Ovary (tissue), 3 donors: ENCODE results near the gene TES.

ENCODE experiments used
- POLR2A ChIP-seq: fragments of 450-650 bp; IDR thresholded peaks from one replicate; pipeline ENCODE4 v1.6.1; 2017; ENCODE audit warnings: antibody characterized with exemption, mild to moderate bottlenecking, moderate library complexity
- TF ChIP-seq, protein P1 (sequence below), 3 donors: fragments of 450-650 bp in 2 of 3; fragments of 200-600 bp in 1 of 3; IDR thresholded peaks; one replicate each; pipeline versions ENCODE4 v1.5.1 to v1.8.0; 2016 to 2022; ENCODE audit warnings: antibody characterized with exemption in 3 of 3, mild to moderate bottlenecking in 1 of 3
- donor health status: DM: no; HTN: no; CAD: no.

GRCh38 chr7:116280803-116281202 lies 70.5 kb downstream of the TES start:
- TF ChIP-seq, protein P1, sequence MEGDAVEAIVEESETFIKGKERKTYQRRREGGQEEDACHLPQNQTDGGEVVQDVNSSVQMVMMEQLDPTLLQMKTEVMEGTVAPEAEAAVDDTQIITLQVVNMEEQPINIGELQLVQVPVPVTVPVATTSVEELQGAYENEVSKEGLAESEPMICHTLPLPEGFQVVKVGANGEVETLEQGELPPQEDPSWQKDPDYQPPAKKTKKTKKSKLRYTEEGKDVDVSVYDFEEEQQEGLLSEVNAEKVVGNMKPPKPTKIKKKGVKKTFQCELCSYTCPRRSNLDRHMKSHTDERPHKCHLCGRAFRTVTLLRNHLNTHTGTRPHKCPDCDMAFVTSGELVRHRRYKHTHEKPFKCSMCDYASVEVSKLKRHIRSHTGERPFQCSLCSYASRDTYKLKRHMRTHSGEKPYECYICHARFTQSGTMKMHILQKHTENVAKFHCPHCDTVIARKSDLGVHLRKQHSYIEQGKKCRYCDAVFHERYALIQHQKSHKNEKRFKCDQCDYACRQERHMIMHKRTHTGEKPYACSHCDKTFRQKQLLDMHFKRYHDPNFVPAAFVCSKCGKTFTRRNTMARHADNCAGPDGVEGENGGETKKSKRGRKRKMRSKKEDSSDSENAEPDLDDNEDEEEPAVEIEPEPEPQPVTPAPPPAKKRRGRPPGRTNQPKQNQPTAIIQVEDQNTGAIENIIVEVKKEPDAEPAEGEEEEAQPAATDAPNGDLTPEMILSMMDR (IDR thresholded peaks at IDR 0.05) = no peak
- TF ChIP-seq POLR2A = no peak
